Inflammatory macrophage (primary cell): Measurements from ENCODE around the gene SLC6A18.

Experiments used
- DNase-seq, 2 donors: peaks; one replicate each; pipeline ENCODE4 v3.0.0-alpha.2; 2020 to 2022

The SLC6A18 gene

GRCh38 chr5:1239505-1240251, 14.5 kb downstream of the SLC6A18 start:
- no peak for DNase-seq

GRCh38 chr5:1240496-1241260, 15.5 kb downstream of the SLC6A18 start:
- no peak for DNase-seq

GRCh38 chr5:1241509-1242080, 16.4 kb downstream of the SLC6A18 start:
- DNase-seq = no peak

- DNase-seq = no peak
These were observed 17.7 kb downstream of the SLC6A18 start for GRCh38 chr5:1242733-1243486.

GRCh38 chr5:1243487-1244130, 18.4 kb downstream of the SLC6A18 start:
- DNase-seq = no peak

- DNase-seq = no peak
These were observed 19.1 kb downstream of the SLC6A18 start for GRCh38 chr5:1244255-1244654.

GRCh38 chr5:1244976-1245375, 19.8 kb downstream of the SLC6A18 start:
- DNase-seq = no peak

- DNase-seq = no peak
These were observed 20.9 kb downstream of the SLC6A18 start for GRCh38 chr5:1245905-1246576.

GRCh38 chr5:1246711-1247431, 21.7 kb downstream of the SLC6A18 start:
- peak in 1 of 2 donors; percentile 19 for DNase-seq

GRCh38 chr5:1247811-1248210, 22.6 kb downstream of the SLC6A18 start:
- no peak for DNase-seq

- DNase-seq = no peak
These were observed 24.4 kb downstream of the SLC6A18 start for GRCh38 chr5:1249366-1250280.

- DNase-seq = no peak
These were observed 26.7 kb downstream of the SLC6A18 start for GRCh38 chr5:1251678-1252580.

GRCh38 chr5:1252681-1253080, 27.5 kb downstream of the SLC6A18 start:
- no peak for DNase-seq

GRCh38 chr5:1253456-1254105, 28.4 kb downstream of the SLC6A18 start:
- no peak for DNase-seq

- DNase-seq = no peak
These were observed 29.0 kb downstream of the SLC6A18 start for GRCh38 chr5:1254196-1254595.

GRCh38 chr5:1255081-1255561, 29.9 kb downstream of the SLC6A18 start:
- DNase-seq = no peak

GRCh38 chr5:1256776-1257175, 31.6 kb downstream of the SLC6A18 start:
- DNase-seq = no peak

- DNase-seq = no peak
These were observed 32.2 kb downstream of the SLC6A18 start for GRCh38 chr5:1257363-1257762.
